OCI-LY7 (cell line): ENCODE data around the gene LINGO3. TPM values are rescaled to one million over a fixed set of nuclear protein-coding genes. Genes with fewer than 3 reads are reported as not detected.

Experiments used
- BruUV-seq: library from RNA; stranded (reverse); fragments of 400-500 nt; replicated peaks from 2 replicates; lab custom pipeline; 2021; lab: Mats Ljungman, UMichigan
- CTCF ChIA-PET: fragments of 300-600 bp; sonication (Branson Sonifier 250); formaldehyde crosslinking; loops from one replicate; lab custom pipeline; 2022; ENCODE audit warnings: antibody characterized with exemption; ENCODE audit not compliant: unreplicated experiment; lab: Charles Lee
- POLR2A ChIA-PET: fragments of 300-600 bp; sonication (Branson Sonifier 250); formaldehyde crosslinking; loops from one replicate; lab custom pipeline; 2022; ENCODE audit warnings: antibody characterized with exemption; lab: Charles Lee
- DNase-seq: peaks from one replicate; pipeline ENCODE4 v3.0.0-alpha.2; 2015; ENCODE audit warnings: low spot score
- H2AFZ ChIP-seq: fragments of 200-600 bp; sonication (generic), shearing (Covaris generic); 2 replicates; pipeline ENCODE4 v1.6.1; 2014; ENCODE audit warnings: mild to moderate bottlenecking, antibody characterized with exemption, low read length, moderate library complexity
- H3K27ac ChIP-seq: fragments of 200-600 bp; sonication (generic); 2 replicates; pipeline ENCODE4 v1.5.1; 2014; ENCODE audit warnings: mixed run types, low read depth, mild to moderate bottlenecking, moderate library complexity, low read length, inconsistent platforms; ENCODE audit not compliant: poor library complexity, severe bottlenecking
- H3K36me3 ChIP-seq: fragments of 200-600 bp; sonication (generic); 2 replicates; pipeline ENCODE4 v1.6.1; 2014; ENCODE audit warnings: mild to moderate bottlenecking, antibody characterized with exemption, low read length, moderate library complexity, mixed read lengths; ENCODE audit not compliant: insufficient read depth
- H3K4me1 ChIP-seq: fragments of 200-600 bp; sonication (generic); 2 replicates; pipeline ENCODE4 v1.5.1; 2014; ENCODE audit warnings: mild to moderate bottlenecking, low read length; ENCODE audit not compliant: insufficient read depth, poor library complexity, severe bottlenecking
- H3K4me2 ChIP-seq: fragments of 200-600 bp; sonication (generic); 2 replicates; pipeline ENCODE4 v1.6.1; 2014; ENCODE audit warnings: mild to moderate bottlenecking, low read length
- H3K4me3 ChIP-seq: fragments of 200-600 bp; sonication (generic); 2 replicates; pipeline ENCODE4 v1.5.1; 2014; ENCODE audit warnings: mild to moderate bottlenecking, low read depth, low read length; ENCODE audit not compliant: poor library complexity, severe bottlenecking
- H3K79me2 ChIP-seq: fragments of 200-600 bp; sonication (generic); 2 replicates; pipeline ENCODE4 v1.6.1; 2016; ENCODE audit warnings: low read depth, mild to moderate bottlenecking, low read length, moderate library complexity, mixed read lengths; ENCODE audit not compliant: insufficient read depth
- H3K9me2 ChIP-seq: fragments of 200-600 bp; sonication (generic); 2 replicates; pipeline ENCODE4 v1.6.1; 2016; ENCODE audit warnings: mild to moderate bottlenecking, low read length, mixed read lengths; ENCODE audit not compliant: insufficient read depth
- H3K9me3 ChIP-seq: fragments of 200-600 bp; sonication (generic); 2 replicates; pipeline ENCODE4 v1.6.1; 2014; ENCODE audit warnings: mild to moderate bottlenecking, mixed run types, low read length, mixed read lengths
- H4K20me1 ChIP-seq: fragments of 200-600 bp; sonication (generic); 2 replicates; pipeline ENCODE4 v1.6.1; 2014; ENCODE audit warnings: mild to moderate bottlenecking, antibody characterized with exemption, low read length, moderate library complexity, mixed read lengths; ENCODE audit not compliant: insufficient read depth
- EZH2phosphoT487 ChIP-seq: fragments of 200-600 bp; sonication (generic); IDR thresholded peaks from 2 replicates; pipeline ENCODE4 v1.6.1; 2018; ENCODE audit warnings: low read depth, borderline replicate concordance, mild to moderate bottlenecking, mixed run types, antibody characterized with exemption, low read length, moderate library complexity, mixed read lengths
- intact Hi-C: fragments of 100-400 bp; cut with micrococcal nuclease; formaldehyde crosslinking; loops from one replicate; pipeline ENCODE4 v1.10.0; 2022; ENCODE audit not compliant: unreplicated experiment
- total RNA-seq, 2 experiments: library from RNA; depleted of rRNA in 1 of 2; stranded (reverse); fragments of >200 nt in 1 of 2; shearing (Covaris generic) in 1 of 2; gene quantifications; 2 replicates each; pipeline ENCODE4 v1.2.3, GENCODE V29; 2014 to 2022
- TF ChIP-seq, protein P1 (sequence below): fragments of 200-600 bp; sonication (generic); conservative IDR thresholded peaks from 2 replicates; pipeline ENCODE4 v1.5.1; 2014; ENCODE audit warnings: mild to moderate bottlenecking, antibody characterized with exemption, low read length, moderate library complexity, mixed read lengths

Gene LINGO3
- total RNA-seq, 2 experiments from 2014 or later, result 0.13 to 0.38 TPM

DNA sequence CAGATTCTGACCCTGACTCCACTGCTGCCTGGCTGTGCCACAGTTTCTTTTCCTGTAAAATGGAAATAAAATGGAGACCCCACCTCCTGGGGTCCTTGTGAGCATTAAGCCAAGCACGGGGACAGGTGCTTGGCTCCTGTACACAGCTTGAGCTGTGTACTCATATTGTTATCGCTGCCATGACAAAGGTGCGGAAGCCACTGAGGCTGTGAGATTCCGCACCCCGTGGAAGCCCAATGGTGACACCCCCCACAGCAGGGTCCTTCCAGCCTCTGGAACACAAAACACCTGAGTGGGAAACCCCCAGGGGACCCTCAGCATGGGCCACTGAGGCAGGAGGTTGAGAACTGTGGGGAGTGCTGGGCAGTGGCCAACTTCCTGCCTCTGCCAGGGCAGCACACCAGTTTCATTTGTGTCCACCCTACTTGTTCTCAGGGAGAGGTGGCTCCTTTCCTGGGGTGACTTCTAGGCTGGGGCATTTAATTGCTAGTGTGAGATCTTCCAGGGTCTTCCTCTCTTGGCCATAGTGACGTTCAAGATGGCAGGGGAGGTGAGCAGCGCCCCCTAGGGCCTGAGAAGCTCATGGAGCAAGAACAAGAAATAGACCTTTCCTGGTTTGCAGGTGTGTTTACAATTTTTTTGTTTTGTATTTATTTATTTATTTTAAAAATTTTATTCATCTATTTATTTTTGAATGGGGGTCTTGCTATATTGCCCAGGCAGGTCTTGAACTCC lies 46.3 kb downstream of the LINGO3 start:
- Histone ChIP-seq H3K27ac (no peak overlapping the region), H3K4me2 (no peak overlapping the region)
- intact Hi-C loops, result no loop called here

DNA sequence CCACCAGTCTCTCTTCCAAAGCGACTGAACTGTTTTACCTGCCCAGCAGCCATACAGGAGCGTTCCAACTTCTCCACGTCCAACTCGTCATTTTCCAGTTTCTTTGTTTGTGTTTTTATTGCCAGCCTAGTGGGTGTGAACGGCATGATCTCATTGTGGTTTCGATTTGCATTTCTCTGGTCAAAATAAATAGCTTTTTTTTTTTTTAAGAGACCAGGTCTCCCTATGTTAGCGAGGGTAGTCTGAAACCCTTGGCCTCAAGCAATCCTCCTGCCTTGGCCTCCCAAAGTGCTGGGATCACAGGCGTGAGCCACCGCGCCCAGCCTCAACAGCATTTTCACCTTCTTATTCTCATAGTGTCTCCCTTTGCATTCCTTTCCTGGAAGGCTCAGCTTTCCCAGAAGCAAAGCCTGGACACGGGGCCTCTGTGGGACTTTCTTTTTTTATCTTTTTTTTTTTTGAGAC lies 47.6 kb downstream of the LINGO3 start:
- H3K4me2 ChIP-seq, result peak overlapping the region; percentile 43
- H3K36me3 ChIP-seq, result no peaks in the 10 kb centered on the region
- 0 out of 2 replicates have a peak, but pooled peaks cover 6% of the 10 kb centered on the region for H3K9me3 ChIP-seq
- no peaks in the 10 kb centered on the region for H3K9me2 ChIP-seq
- H3K79me2 ChIP-seq, result no peaks in the 10 kb centered on the region
- DNase-seq, result peak; percentile 47
- ChIA-PET CTCF (interaction anchor here (0.9 kb wide), 1 partner anchor 21 kb away, joined by 3 read pairs; no protein-coding TSS in a partner anchor), POLR2A (interaction anchor here (0.7 to 2.4 kb wide), 3 partner anchors 11 to 367 kb away, joined by 3 to 11 read pairs (median 4); no protein-coding TSS in a partner anchor)
- peak overlapping the region; percentile 21 for H3K27ac ChIP-seq
- no TSS peak for BruUV-seq
- no peak for TF ChIP-seq EZH2phosphoT487
- TF ChIP-seq, protein P1, sequence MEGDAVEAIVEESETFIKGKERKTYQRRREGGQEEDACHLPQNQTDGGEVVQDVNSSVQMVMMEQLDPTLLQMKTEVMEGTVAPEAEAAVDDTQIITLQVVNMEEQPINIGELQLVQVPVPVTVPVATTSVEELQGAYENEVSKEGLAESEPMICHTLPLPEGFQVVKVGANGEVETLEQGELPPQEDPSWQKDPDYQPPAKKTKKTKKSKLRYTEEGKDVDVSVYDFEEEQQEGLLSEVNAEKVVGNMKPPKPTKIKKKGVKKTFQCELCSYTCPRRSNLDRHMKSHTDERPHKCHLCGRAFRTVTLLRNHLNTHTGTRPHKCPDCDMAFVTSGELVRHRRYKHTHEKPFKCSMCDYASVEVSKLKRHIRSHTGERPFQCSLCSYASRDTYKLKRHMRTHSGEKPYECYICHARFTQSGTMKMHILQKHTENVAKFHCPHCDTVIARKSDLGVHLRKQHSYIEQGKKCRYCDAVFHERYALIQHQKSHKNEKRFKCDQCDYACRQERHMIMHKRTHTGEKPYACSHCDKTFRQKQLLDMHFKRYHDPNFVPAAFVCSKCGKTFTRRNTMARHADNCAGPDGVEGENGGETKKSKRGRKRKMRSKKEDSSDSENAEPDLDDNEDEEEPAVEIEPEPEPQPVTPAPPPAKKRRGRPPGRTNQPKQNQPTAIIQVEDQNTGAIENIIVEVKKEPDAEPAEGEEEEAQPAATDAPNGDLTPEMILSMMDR, result no peak
- H3K4me3 ChIP-seq, result no peak overlapping the region
- peaks cover 64% of the 10 kb centered on the region for H3K4me1 ChIP-seq
- H4K20me1 ChIP-seq, result no peaks in the 10 kb centered on the region
- intact Hi-C loops, result no loop called here
- peak overlapping the region; percentile 69; the same call in 1 of the 2 replicates for H2AFZ ChIP-seq

More for the DNA sequence above, 46.3 kb downstream of the LINGO3 start:
- peak; percentile 71 for DNase-seq
- Histone ChIP-seq H3K9me3 (0 out of 2 replicates have a peak, but pooled peaks cover 6% of the 10 kb centered on the region), H3K9me2 (no peaks in the 10 kb centered on the region), H4K20me1 (no peaks in the 10 kb centered on the region), H2AFZ (no peak overlapping the region), H3K4me1 (peaks cover 60% of the 10 kb centered on the region), H3K79me2 (no peaks in the 10 kb centered on the region), H3K4me3 (no peak overlapping the region), H3K36me3 (no peaks in the 10 kb centered on the region)
- ChIA-PET POLR2A (interaction anchor here (1.2 kb wide), 1 partner anchor 23 kb away, joined by 4 read pairs; no protein-coding TSS in a partner anchor), CTCF (no interaction called here)
- BruUV-seq, result no TSS peak
- TF ChIP-seq, protein P1, result peak; percentile 88
- no peak for TF ChIP-seq EZH2phosphoT487
